Natural killer cell (primary cell): ENCODE data around the gene C16orf90. TPM values are rescaled to one million over a fixed set of nuclear protein-coding genes. Genes with fewer than 3 reads are reported as not detected.

Experiments used
- ATAC-seq, 3 donors: fragments of 150-1000 bp in 2 of 3; fragments of 200-7000 bp in 1 of 3; cut with Tn5 transposase; 1 replicate in 1 of 3; 2 replicates in 2 of 3; pipeline ENCODE4 v1.10.0; 2021; ENCODE audit warnings: mild to moderate bottlenecking in 2 of 3, moderate library complexity in 2 of 3
- DNase-seq, 2 donors: peaks; one replicate each; pipeline versions ENCODE4 v3.0.0 to v3.0.0-alpha.2; 2013 to 2021; ENCODE audit warnings: mixed read lengths in 1 of 2
- H3K27ac ChIP-seq: one replicate; pipeline ENCODE4 v1.5.1; 2013; ENCODE audit warnings: mild to moderate bottlenecking, low read length
- H3K27me3 ChIP-seq: one replicate; pipeline ENCODE4 v1.6.1; 2013; ENCODE audit warnings: low read length; ENCODE audit not compliant: control insufficient read depth, insufficient read depth
- H3K36me3 ChIP-seq: one replicate; pipeline ENCODE4 v1.6.1; 2013; ENCODE audit warnings: low read length; ENCODE audit not compliant: control insufficient read depth, insufficient read depth
- H3K4me1 ChIP-seq: one replicate; pipeline ENCODE4 v1.6.1; 2013; ENCODE audit warnings: low read length; ENCODE audit not compliant: control insufficient read depth, insufficient read depth
- H3K4me3 ChIP-seq: one replicate; pipeline ENCODE4 v1.5.1; 2013; ENCODE audit warnings: low read length
- H3K9me3 ChIP-seq: one replicate; pipeline ENCODE4 v1.6.1; 2013; ENCODE audit warnings: low read length; ENCODE audit not compliant: control insufficient read depth, insufficient read depth
- H3K27ac Mint-ChIP-seq, 2 donors: one replicate each; pipeline ENCODE4 v1.8.0; 2022; ENCODE audit warnings: mild to moderate bottlenecking in 2 of 2, mixed read lengths in 2 of 2, moderate library complexity in 1 of 2
- H3K27me3 Mint-ChIP-seq, 2 donors: one replicate each; pipeline ENCODE4 v1.8.0; 2022; ENCODE audit warnings: low read depth in 2 of 2, mixed read lengths in 2 of 2
- H3K36me3 Mint-ChIP-seq: one replicate; pipeline ENCODE4 v1.8.0; 2022; ENCODE audit warnings: mixed read lengths
- H3K4me1 Mint-ChIP-seq, 2 donors: one replicate each; pipeline ENCODE4 v1.8.0; 2022; ENCODE audit warnings: mixed read lengths in 2 of 2
- H3K4me3 Mint-ChIP-seq: one replicate; pipeline ENCODE4 v1.8.0; 2022; ENCODE audit warnings: mild to moderate bottlenecking, moderate library complexity, mixed read lengths
- H3K9me3 Mint-ChIP-seq, 2 donors: one replicate each; pipeline ENCODE4 v1.8.0; 2022; ENCODE audit warnings: mixed read lengths in 2 of 2
- CTCF ChIP-seq: fragments of 200-600 bp; IDR thresholded peaks from one replicate; pipeline ENCODE4 v1.8.0; 2022; ENCODE audit warnings: antibody characterized with exemption
- WGBS: methylation state at CpG from one replicate; pipeline ENCODE4 v1.1.7; 2013; ENCODE audit warnings: missing lambda C conversion rate; ENCODE audit not compliant: insufficient coverage; 5-methylcytosine and 5-hydroxymethylcytosine counted together
- intact Hi-C: fragments of 100-400 bp; cut with micrococcal nuclease; formaldehyde crosslinking; loops from one replicate; pipeline ENCODE4 v1.14.2; 2022
- total RNA-seq, 4 donors: library from RNA; stranded (reverse); fragments of 120-200 nt in 1 of 4; gene quantifications; one replicate each; pipeline versions ENCODE4 v1.2.3 to v1.2.4, GENCODE V29; 2013 to 2022

Gene C16orf90
- total RNA-seq, 3 donors from 2014 or later (not counting 1 experiment from before 2014, with no cell fraction given), result not detected

GRCh38 chr16:3457434-3458252 lies 37.6 kb downstream of the C16orf90 start:
- peak overlapping the region; percentile 81 for H3K4me3 Mint-ChIP-seq
- peak; percentile 19 for TF ChIP-seq CTCF
- DNase-seq (peak; percentile 89 to 96), ATAC-seq (peak; percentile 88 to 96 (median 91))
- Histone ChIP-seq H3K9me3 (no peaks in the 10 kb centered on the region), H3K27ac (peak overlapping the region; percentile 85), H3K4me3 (peak overlapping the region; percentile 66), H3K4me1 (peaks cover 40% of the 10 kb centered on the region), H3K27me3 (no peaks in the 10 kb centered on the region), H3K36me3 (no peaks in the 10 kb centered on the region)
- H3K4me1 Mint-ChIP-seq, result peaks cover 44 to 47% of the 10 kb centered on the region in 2 donors
- under 1% methylated on average over 83 of the region's 83 CpGs for WGBS
- H3K27ac Mint-ChIP-seq, result peak overlapping the region; percentile 75 to 86
- intact Hi-C loops, result loop anchor here (1.0 kb wide), 4 partner anchors 43 to 193 kb away; partner anchors contain the start of genes ZNF174, ZNF263 and ZSCAN32
- H3K9me3 Mint-ChIP-seq, result no peaks in the 10 kb centered on the region
- H3K27me3 Mint-ChIP-seq, result no peaks in the 10 kb centered on the region
- no peaks in the 10 kb centered on the region for H3K36me3 Mint-ChIP-seq

GRCh38 chr16:3454631-3455147 lies 40.6 kb downstream of the C16orf90 start:
- Mint-ChIP-seq H3K4me3 (no peak overlapping the region), H3K27ac (peak overlapping the region in 1 of 2 donors; percentile 3), H3K4me1 (peaks cover 19 to 20% of the 10 kb centered on the region in 2 donors), H3K9me3 (no peaks in the 10 kb centered on the region), H3K27me3 (no peaks in the 10 kb centered on the region), H3K36me3 (no peaks in the 10 kb centered on the region)
- Histone ChIP-seq H3K36me3 (peaks cover 2% of the 10 kb centered on the region), H3K27me3 (no peaks in the 10 kb centered on the region), H3K4me3 (no peak overlapping the region), H3K9me3 (no peaks in the 10 kb centered on the region), H3K4me1 (peaks cover 18% of the 10 kb centered on the region), H3K27ac (no peak overlapping the region)
- intact Hi-C loops, result no loop called here
- TF ChIP-seq CTCF, result no peak
- 90% methylated on average over 10 of the region's 10 CpGs for WGBS
- ATAC-seq (no peak), DNase-seq (no peak)

- DNase-seq (no peak), ATAC-seq (no peak)
- 97% methylated on average over 5 of the region's 5 CpGs for WGBS
- no peak for TF ChIP-seq CTCF
- Mint-ChIP-seq H3K4me3 (peak overlapping the region; percentile 2), H3K27me3 (no peaks in the 10 kb centered on the region), H3K36me3 (no peaks in the 10 kb centered on the region), H3K9me3 (no peaks in the 10 kb centered on the region), H3K4me1 (peaks cover 13 to 14% of the 10 kb centered on the region in 2 donors), H3K27ac (peak overlapping the region in 1 of 2 donors; percentile 3)
- H3K36me3 ChIP-seq, result peaks cover 2% of the 10 kb centered on the region
- no peaks in the 10 kb centered on the region for H3K27me3 ChIP-seq
- peaks cover 15% of the 10 kb centered on the region for H3K4me1 ChIP-seq
- intact Hi-C loops, result no loop called here
- H3K4me3 ChIP-seq, result no peak overlapping the region
- no peaks in the 10 kb centered on the region for H3K9me3 ChIP-seq
- no peak overlapping the region for H3K27ac ChIP-seq
Measured at GRCh38 chr16:3454093-3454492, 41.2 kb downstream of the C16orf90 start.
